RCC 7860 (cell line): ENCODE data around the gene MCF2L.
"Not testable (repeated sequence)": the region's sequence is repeated elsewhere in the genome, so short reads cannot be mapped to it uniquely, and the experiment has no call there.

Source experiments
- DNase-seq: peaks from one replicate; pipeline ENCODE4 v3.0.0-alpha.2; 2015; ENCODE audit warnings: low spot score
- FAIRE-seq: peaks from 2 replicates; lab custom pipeline; 2012; peaks lifted over from hg19 to GRCh38; lab: Jason Lieb, UNC

MCF2L gene

DNA sequence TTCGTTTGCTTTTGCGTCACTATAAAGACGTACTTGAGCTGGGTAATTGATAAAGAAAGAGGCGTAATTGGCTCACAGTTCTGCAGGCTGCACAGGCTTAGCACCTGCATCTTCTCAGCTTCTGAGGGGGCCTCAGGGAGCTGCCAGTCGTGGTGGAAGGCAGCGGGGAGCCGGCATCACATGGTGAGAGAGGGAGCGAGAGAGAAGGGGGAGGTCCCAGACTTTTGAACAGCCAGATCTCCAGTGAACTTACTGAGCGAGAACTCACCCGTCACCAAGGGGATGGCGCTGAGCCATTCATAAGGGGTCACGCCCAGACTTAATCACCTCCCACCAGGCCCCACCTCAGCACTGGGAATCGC lies 77.8 kb downstream of the MCF2L start:
- DNase-seq (no peak), FAIRE-seq (no peak)

GRCh38 chr13:113047587-113047986 lies 78.6 kb downstream of the MCF2L start:
- no peak for FAIRE-seq
- no peak for DNase-seq

- DNase-seq (no peak), FAIRE-seq (no peak)
Measured at GRCh38 chr13:113048766-113049165, 79.8 kb downstream of the MCF2L start.

DNA sequence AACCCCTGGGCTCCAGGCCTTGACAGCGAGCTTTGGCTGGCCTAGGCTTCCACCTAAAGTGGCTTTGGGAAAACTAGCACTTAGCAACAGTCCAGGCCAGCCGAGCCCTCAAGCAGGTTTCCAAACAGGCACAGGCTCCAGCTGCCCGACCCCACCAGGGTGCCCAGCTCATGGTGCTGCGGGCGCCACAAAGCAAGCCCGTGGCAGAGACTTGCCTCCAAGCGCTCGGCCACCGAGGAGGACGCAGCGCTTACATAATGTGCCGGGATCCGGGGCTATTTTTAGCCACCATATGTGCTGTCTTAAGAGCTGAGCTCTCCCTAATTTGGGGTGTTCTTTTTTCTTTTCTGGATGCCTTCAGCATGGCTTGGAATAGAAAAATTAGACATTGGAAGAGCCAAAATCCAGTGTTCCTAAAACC lies 80.5 kb downstream of the MCF2L start:
- no peak for DNase-seq
- FAIRE-seq = no peak

GRCh38 chr13:113049981-113050380 lies 81.0 kb downstream of the MCF2L start:
- DNase-seq (no peak), FAIRE-seq (no peak)

GRCh38 chr13:113050734-113051431 lies 81.9 kb downstream of the MCF2L start:
- DNase-seq = no peak

GRCh38 chr13:113051641-113052040 lies 82.6 kb downstream of the MCF2L start:
- FAIRE-seq = no peak
- no peak for DNase-seq

More at GRCh38 chr13:113050734-113051431, 81.9 kb downstream of the MCF2L start:
- FAIRE-seq = no peak

DNA sequence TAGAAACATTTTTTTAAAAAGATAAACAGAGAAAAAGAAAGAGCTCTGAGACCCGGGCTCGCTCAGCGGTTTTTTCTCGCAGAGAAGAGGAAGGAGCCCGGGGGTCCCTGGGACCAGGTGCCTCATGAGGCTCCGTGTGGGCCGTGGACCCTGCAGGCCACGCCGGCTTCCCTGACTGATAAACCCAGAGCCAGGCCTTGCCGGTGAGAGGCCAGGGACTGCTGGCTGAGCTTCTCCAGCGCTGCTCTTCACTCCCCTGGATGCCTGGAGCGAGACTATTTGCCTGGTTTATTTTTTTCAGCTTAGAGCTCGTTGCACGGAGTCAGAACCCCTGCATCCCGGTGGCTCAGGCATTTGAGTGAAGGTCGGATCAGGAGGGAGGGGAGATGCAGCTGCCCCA lies 83.2 kb downstream of the MCF2L start:
- FAIRE-seq = no peak

DNA sequence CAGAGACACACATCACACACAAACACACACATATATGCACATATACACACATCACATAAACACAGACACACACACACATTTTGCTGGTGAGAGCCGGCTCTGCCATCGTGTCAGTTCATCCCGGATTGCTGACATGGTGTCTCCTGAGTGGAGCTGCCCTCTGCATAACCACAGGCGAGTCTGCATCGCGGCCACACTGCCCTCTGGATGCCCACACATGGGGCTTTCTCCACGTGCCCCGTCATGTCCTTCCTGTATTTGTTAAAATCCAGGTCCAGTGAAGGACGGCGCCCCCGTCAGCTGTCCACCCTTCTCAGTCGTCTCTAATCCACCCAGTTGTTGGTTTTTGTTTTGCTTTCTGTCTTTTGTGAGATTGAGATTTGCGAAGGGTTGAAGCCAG lies 84.0 kb downstream of the MCF2L start:
- no peak for FAIRE-seq
- no peak for DNase-seq

More for the DNA sequence above, 83.2 kb downstream of the MCF2L start:
- DNase-seq = no peak

GRCh38 chr13:113053376-113053775 lies 84.4 kb downstream of the MCF2L start:
- DNase-seq (no peak), FAIRE-seq (no peak)

DNA sequence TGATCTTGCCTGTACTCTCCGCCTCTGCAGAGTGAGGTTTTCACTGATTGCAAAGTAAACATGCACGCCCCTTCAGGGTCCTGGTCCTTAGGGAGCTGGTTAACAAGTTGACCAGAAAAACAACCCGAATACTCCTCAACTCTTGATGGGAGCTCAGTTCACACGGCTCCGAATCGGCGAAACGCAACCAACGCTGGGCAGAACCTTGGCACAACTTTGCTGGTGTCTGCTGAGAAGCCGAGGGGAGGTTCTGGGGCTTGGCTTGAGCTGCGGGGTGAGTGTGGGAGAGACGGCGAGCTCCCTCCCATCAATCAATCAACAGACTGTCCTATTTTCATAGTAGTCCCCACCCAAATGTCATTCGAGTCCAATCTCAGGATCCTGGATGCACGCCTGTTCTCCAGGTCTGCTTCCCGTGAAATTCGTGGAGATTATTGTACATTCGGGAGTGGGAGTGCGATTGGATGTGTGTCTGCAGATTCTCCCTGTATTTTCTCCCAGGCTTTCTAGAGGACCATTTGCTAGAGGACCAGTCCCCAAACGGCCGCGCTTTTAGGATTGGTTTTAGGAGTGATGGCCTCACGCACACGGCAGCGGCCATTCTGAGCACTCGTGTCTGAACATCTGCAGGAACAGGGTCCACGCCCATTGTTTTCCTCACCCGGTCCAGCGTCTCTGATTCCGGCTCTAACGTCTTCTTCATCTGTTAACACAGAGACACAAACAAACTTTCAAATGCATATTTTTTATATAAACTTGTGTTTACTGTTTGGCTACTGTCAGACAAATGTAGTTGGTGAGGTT lies 85.0 kb downstream of the MCF2L start:
- FAIRE-seq (no peak), DNase-seq (no peak)

DNA sequence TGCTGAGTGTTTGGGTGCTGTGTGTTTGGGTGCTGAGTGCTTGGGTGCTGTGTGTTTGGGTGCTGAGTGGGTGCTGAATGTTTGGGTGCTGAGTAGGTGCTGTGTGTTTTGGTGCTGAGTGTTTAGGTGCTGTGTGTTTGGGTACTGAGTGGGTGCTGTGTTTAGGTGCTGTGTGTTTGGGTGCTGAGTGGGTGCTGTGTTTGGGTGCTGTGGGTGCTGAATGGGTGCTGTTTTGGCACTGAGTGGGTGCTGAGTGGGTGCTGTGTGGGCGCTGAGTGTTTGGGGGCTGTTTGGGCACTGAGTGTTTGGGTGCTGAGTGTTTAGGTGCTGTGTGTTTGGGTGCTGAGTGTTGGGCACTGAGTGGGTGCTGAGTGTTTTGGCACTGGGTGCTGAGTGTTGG lies 88.1 kb downstream of the MCF2L start:
- DNase-seq (no peak), FAIRE-seq (no peak)

DNA sequence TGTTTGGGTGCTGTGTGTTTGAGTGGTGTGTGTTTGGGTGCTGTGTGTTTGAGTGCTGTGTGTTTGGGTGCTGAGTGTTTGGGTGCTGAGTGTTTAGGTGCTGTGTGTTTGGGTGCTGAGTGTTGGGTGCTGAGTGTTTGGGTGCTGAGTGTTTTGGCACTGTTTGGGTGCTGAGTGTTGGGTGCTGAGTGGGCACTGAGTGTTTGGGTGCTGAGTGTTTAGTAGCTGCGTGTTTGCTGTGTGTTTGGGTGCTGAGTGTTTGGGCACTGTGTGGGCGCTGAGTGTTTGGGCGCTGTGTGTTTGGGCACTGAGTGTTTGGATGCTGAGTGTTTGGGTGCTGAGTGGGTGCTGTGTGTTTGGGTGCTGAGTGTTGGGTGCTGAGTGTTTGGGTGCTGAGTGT lies 88.5 kb downstream of the MCF2L start:
- not testable (repeated sequence) for FAIRE-seq, DNase-seq

- DNase-seq = no peak
- FAIRE-seq = no peak
Measured at GRCh38 chr13:113058129-113058987, 89.3 kb downstream of the MCF2L start.

DNA sequence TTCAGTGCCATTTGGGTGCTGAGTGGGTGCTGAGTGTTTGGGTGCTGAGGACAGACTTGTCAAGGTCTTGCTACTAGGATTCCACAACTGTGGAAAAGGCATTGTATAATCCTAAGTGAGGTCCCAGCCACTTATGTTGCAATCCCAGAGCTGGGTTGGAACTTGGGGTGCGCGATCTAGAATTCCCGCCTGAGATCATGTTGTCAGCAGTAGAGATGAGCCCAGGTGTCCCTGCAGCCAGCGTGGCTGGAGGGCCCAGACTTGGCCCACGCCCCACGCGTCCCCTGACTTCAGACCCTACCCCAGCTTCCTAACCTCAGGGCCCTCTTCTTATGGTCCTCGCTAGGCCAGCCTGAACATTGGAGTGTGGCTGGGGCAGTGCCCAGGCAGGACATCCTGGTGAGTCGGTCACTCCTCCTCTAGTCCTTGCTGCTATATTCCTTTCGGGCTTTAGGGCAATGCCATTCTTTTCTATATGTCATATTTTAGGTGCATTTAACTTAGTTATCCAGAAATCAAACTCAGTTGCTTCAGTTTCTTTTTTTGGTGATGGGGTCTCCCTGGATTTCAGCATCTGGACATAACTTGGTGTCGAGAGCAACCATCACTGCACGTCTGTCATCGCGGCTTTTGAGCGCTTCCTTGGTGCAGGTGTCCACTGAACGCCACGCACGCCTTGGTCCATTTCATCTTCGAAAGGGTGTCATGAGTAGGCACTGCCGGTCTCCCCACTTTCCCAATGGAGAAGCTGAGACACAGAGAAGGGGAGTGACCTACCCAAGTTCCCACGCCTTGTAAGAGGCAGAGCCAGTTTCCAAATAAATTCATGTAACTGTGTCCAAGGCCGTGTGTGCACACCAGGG lies 90.2 kb downstream of the MCF2L start:
- no peak for FAIRE-seq
- DNase-seq = no peak

- DNase-seq = no peak
- FAIRE-seq = no peak
Measured at GRCh38 chr13:113059891-113060290, 90.9 kb downstream of the MCF2L start.

GRCh38 chr13:113060557-113061270 lies 91.7 kb downstream of the MCF2L start:
- FAIRE-seq = no peak
- no peak for DNase-seq

DNA sequence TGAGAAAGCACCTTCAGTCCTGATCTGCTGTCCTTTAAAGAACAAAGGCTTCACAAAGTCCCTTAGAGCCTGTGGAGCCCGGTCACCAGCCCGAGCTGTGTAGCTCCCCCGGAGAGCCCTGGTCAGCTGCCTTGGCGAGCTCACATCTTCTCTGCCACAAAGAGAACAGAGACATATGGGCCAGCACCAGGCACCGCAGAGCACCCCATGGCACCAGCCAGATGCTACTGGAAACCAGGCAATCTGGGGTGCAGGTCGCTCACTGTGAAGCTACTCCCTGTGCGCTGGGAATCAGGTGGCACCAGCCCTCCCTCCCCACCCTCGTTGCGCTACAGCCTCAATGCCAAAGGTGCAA lies 92.2 kb downstream of the MCF2L start:
- FAIRE-seq = no peak

DNA sequence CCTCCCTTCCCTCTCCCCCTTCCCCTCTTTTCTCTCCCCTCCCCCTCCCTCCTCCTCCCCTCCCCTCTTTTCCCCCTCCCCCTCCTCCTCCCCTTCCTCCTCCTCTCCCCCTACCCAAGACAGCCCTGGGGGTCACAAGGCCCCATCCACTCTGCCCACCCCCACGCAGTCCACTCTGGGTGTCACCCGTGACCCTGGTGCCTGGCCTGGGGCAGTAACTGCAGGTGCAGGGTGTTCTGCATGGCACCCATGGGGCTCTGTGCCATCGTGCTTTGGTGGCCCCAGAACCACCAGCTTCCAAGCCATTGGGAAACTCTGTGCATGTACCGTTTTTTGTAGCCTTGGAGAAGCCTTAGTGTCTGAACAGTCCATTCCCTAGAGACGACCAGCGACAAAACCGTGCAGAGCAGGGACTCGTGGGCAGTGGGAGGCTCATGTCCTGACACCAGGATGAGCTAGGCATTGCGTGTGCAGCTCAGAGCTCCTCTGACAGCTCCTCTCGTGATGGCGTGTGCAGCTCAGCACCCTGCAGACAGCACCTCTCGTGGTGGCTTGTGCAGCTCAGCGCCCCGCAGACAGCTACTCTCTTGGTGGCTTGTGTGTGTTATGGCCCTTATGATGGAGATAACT lies 92.9 kb downstream of the MCF2L start:
- FAIRE-seq (no peak), DNase-seq (no peak)

More for the DNA sequence above, 92.2 kb downstream of the MCF2L start:
- no peak for DNase-seq
